NCI-H1105 (cell line): ENCODE results near the gene EPS8L3.
"Not testable (repeated sequence)": the region's sequence is repeated elsewhere in the genome, so short reads cannot be mapped to it uniquely, and the experiment has no call there.

Experiments
- DNase-seq: peaks from one replicate; lab custom pipeline; 2025; lab: John Stamatoyannopoulos, UW

The EPS8L3 gene

GRCh38 chr1:109764561-109765482, 1.1 kb upstream of the EPS8L3 start:
- DNase-seq: no peak

DNA sequence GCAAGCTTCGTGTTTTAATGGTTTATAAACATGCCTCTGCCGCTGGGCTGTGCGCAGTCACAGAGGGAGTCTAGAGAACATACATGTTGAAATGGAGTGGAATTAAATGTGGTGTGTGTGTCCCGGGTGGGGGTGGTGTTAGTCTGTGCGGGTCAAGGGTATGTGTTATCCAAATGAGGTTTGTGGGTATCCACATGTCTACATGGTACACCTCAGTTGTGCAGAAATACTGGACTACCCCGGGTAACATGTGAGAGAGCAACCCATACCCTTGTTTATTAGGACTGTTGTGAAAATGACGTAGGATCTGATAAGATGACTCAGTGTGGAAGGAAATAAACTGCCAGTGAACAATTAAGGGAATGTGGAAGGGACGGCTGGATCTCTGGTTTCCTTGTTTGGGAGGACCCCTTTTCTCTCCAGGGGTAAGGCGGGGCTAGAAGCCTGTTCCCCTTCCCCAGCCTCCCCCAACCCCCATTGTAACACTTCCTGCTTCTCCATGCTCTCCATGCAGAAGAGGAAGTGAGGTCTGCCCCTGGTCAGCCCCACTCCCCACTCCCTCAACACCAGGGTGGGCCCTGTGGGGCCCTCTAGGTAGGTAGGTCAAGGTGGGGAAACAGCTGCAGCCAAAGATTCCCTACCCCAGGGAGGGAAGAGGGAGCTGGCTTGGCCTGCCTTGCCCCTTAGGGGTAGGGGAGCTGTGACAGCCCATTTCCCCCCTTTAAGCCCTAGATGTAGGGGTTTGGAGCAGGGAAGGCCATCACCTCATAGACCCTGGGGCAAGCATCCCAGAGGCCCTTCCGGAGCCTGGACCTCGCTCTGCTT, 690 bp downstream of the EPS8L3 start:
- DNase-seq: no peak

- no peak for DNase-seq
These were observed 1.6 kb downstream of the EPS8L3 start for GRCh38 chr1:109762039-109762585.

DNA sequence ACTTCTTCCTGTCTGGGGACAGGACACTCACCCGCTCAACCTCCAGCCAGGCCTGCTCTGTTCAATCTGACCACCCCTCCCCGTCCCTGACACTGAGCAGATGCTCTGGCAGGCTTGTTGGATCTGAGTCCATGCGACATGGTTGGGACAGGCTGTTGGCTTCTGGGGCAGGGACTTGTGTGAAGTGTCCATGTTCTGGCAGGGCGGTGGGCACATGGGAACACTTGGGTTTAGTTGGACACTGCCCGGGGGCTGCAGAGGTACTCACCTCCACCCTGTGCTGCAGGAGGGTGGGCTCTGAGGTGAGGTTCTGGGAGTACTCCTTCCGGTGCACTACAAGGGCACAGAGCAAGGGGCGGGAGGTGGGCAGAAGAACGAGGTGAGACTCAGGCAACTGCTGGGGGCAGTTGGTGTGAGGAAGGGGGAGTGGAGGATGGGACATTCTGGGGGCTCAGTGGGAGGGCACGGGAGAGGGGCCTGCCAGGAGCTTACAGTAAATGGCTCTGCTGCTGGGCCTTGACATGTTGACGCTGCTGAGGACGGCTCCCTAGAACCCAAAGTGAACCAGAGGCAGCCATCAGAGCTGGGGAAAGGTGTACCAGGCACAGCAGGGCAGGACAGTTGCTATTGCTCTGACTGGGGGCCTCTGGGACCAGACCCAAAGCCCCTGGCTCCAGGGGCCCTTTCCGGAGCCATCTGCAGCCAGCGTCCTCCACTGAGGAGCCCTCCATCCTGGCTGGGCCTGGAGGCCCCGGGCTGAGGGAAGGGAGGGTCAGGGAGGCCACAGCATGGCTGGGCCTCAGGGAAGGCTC, 2.3 kb downstream of the EPS8L3 start:
- no peak for DNase-seq

DNA sequence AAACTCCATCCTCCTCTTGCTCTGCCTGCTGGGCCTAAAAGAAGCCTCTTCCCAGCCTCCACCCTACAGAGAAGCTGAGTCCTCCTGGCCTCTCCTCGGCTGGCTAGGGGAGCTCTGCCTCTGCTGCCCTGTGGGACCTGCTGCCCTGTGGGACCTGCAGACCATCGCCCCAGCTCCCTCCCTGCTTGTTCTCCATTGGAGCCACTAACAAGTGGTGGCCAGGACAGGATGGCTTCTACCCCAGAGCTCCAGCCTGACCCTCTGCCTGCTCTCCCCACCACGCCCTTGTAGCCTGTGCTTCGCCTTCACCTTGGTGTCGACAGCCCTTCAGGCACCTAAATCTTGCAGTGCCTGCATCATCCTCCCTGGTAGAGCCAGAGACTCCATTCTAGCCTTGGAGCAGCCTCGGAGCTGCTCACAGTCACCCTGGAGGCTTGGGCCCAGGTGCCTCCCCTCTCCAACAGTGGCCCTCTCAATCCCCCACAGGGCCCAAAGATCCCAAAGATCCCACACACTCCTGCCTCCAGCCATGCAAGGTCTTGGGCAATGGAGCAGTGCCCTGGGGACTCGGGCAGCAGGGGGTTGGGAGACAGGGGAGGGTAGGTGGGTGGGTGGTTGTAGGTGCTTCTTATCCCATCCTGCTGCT, 3.0 kb downstream of the EPS8L3 start:
- DNase-seq: no peak

- DNase-seq: no peak
These were observed 4.0 kb downstream of the EPS8L3 start for GRCh38 chr1:109759513-109760334.

DNA sequence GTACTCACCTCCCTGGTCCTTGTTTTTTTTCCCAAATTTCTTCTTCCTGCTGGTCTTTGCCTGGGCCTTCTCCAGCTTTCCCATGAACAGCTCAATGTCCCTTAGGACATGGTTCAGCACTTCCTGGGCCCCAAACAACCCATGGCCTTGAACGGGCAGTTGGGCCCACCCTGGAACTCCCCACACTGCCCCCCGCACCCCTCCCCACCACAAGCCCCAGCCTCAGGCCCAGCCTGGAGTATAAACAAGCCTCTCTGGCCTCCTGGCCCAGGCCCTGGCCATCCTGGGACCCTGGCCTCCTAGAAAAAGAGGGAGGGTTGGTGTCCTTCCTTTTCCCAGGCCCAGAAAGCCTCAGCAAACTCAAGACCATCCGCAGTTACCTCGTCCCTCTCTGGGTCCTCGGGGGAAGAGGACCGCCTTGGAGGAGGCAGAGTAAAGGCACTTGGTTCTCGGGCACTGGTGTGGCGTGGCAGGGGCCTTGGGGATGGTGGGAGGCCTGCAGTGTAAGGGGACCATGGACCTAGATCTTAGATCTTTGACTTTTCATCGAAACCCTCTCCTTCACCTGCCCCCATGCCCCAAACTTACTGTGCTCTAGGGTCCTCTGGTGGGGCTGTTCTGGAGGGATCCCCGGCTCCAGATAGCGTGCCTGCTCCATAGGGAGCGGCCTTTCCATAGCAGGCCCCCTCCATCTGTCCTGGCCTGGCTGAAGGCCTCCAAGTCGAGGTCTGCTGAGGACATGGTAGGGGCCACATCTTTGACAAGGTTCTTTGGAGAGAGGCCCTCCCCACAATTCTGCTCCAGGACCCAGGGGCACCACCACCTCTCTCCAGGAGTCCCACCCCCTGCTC, 5.6 kb downstream of the EPS8L3 start:
- DNase-seq: no peak

GRCh38 chr1:109756848-109757521, 6.7 kb downstream of the EPS8L3 start:
- no peak for DNase-seq

- not testable (repeated sequence) for DNase-seq
These were observed 7.4 kb downstream of the EPS8L3 start for GRCh38 chr1:109756325-109756724.

- no peak for DNase-seq
These were observed 9.0 kb downstream of the EPS8L3 start for GRCh38 chr1:109754738-109755137.

GRCh38 chr1:109751531-109752260, 12.0 kb downstream of the EPS8L3 start:
- no peak for DNase-seq

- DNase-seq: no peak
These were observed 12.8 kb downstream of the EPS8L3 start for GRCh38 chr1:109750920-109751319.

DNA sequence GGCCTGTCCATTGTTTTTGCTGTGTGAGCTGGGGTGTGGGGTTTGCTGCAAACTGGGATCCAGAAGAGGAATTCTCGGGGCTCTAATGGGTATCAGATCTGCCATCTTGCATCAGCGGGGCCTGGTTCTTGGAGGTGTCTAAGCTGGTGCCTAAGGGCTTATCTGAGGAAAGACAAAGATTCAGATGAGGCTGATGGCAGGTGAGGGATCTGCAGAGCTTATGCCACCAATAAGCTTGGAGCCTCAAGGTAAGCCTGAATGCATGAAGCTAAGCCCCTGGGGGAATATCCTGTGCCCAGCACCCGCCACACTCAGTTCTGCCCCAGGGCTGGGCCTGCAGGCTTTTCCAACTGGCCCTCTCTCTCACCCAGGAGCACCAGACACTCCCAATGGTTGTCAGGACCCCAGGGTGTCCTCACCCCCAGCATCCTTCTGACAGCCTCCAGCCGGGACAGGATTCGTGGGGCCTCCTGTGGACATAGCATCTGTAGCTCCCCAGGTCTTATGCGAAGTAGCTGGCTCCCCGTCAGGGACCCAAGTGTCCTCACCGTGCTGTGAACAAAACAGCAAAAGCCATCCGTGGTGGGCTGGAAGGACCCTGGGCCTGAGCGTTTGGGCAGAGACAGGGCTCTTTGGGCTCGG, 13.4 kb downstream of the EPS8L3 start:
- no peak for DNase-seq

DNA sequence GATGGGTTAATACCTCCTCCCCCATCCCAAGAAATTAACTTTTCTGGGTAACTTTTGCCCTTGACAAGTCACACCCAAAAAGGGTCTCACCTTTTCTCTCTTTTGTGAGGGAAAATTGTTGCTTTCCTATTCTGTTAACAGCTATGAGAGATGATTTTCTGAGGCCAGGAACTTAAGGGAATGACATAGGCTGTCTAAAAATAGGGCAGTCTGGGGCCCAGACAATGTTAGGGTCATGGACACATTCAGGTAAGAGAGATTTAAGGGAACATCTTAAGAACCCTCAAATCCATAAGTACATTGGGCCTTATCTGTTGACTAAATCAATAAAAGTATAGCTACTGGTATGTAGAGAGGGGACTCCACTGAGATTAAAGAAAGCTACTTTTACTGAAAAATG, 14.5 kb downstream of the EPS8L3 start:
- no peak for DNase-seq

- DNase-seq: not testable (repeated sequence)
These were observed 15.4 kb downstream of the EPS8L3 start for GRCh38 chr1:109748311-109748710.

GRCh38 chr1:109740615-109741373, 22.9 kb downstream of the EPS8L3 start, which contains the start of gene GSTM3:
Gene GSTM3, minus strand, starts transcription at chr1:109741038. Its CDS starts 751 bp downstream, at chr1:109740287.
- peak; percentile 24 for DNase-seq
